Smooth muscle cell (in vitro differentiated cells): ENCODE data around the gene GABRG3. TPM values are rescaled to one million over a fixed set of nuclear protein-coding genes. Genes with fewer than 3 reads are reported as not detected.

Source experiments
- DNase-seq: peaks from one replicate; lab custom pipeline; 2025; ENCODE audit not compliant: unreplicated experiment; lab: John Stamatoyannopoulos, UW
- H2AFZ ChIP-seq: fragments of 200-600 bp; sonication (generic); 2 replicates; pipeline ENCODE4 v1.6.0; 2016; ENCODE audit warnings: antibody characterized with exemption, low read depth, mild to moderate bottlenecking
- H3F3A ChIP-seq: fragments of 200-600 bp; sonication (generic); 2 replicates; pipeline ENCODE4 v1.6.0; 2017; ENCODE audit warnings: antibody characterized with exemption, low read depth
- H3K27ac ChIP-seq: fragments of 200-600 bp; sonication (generic); 2 replicates; pipeline ENCODE4 v1.5.1; 2016; ENCODE audit warnings: low read depth, mild to moderate bottlenecking
- H3K27me3 ChIP-seq: fragments of 200-600 bp; sonication (generic); 2 replicates; pipeline ENCODE4 v1.6.1; 2016; ENCODE audit warnings: low read depth, mild to moderate bottlenecking
- H3K36me3 ChIP-seq: fragments of 200-600 bp; sonication (generic); 2 replicates; pipeline ENCODE4 v1.5.1; 2016; ENCODE audit warnings: low read depth
- H3K4me1 ChIP-seq: fragments of 200-600 bp; sonication (generic); 2 replicates; pipeline ENCODE4 v1.5.1; 2016; ENCODE audit warnings: low read depth
- H3K4me2 ChIP-seq: fragments of 200-600 bp; sonication (generic); 2 replicates; pipeline ENCODE4 v1.6.0; 2016; ENCODE audit warnings: mild to moderate bottlenecking
- H3K4me3 ChIP-seq: fragments of 200-600 bp; sonication (generic); 2 replicates; pipeline ENCODE4 v1.5.1; 2016; ENCODE audit warnings: mild to moderate bottlenecking
- H3K79me2 ChIP-seq: fragments of 200-600 bp; sonication (generic); 2 replicates; pipeline ENCODE4 v1.6.0; 2016; ENCODE audit warnings: low read depth, mild to moderate bottlenecking
- H3K9ac ChIP-seq: fragments of 200-600 bp; sonication (generic); 2 replicates; pipeline ENCODE4 v1.6.0; 2016; ENCODE audit warnings: low read depth
- H3K9me3 ChIP-seq: fragments of 200-600 bp; sonication (generic); replicated peaks from 2 replicates; pipeline ENCODE4 v1.5.1; 2016; ENCODE audit warnings: low read depth
- H4K20me1 ChIP-seq: fragments of 200-600 bp; sonication (generic); 2 replicates; pipeline ENCODE4 v1.6.0; 2016; ENCODE audit warnings: low read depth
- CTCF ChIP-seq: fragments of 200-600 bp; sonication (generic); IDR thresholded peaks from 2 replicates; pipeline ENCODE4 v1.5.1; 2017; ENCODE audit warnings: borderline replicate concordance, mild to moderate bottlenecking, antibody characterized with exemption; ENCODE audit not compliant: insufficient read depth, poor library complexity, severe bottlenecking
- WGBS: methylation state at CpG from one replicate; pipeline ENCODE4 v1.1.7; 2016; ENCODE audit warnings: low lambda C conversion rate; 5-methylcytosine and 5-hydroxymethylcytosine counted together
- polyA plus RNA-seq: library from polyadenylated mRNA; unstranded; fragments of >200 nt; fragmentation: Nextera tagmentation; extraction: Ambion mirVana; gene quantifications from 2 replicates; pipeline ENCODE4 v1.2.1, GENCODE V29; 2016
- total RNA-seq: library from RNA; depleted of rRNA; stranded (reverse); fragments of >200 nt; gene quantifications from 2 replicates; pipeline ENCODE4 v1.2.3, GENCODE V29; 2014

GABRG3 gene
- total and polyA plus RNA-seq, 2 experiments from 2014 or later, result under 0.01 TPM; not detected in 1

GRCh38 chr15:27167738-27168137 is 196.8 kb downstream of the GABRG3 start:
- DNase-seq, result no peak
- WGBS, result 97% methylated on average over 10 of the region's 10 CpGs
- H3K27ac ChIP-seq, result no peak overlapping the region
- no peaks in the 10 kb centered on the region for H3K36me3 ChIP-seq
- H3K4me1 ChIP-seq, result no peaks in the 10 kb centered on the region
- TF ChIP-seq CTCF, result no peak
- no peak overlapping the region for H3K4me2 ChIP-seq
- H3K79me2 ChIP-seq, result no peaks in the 10 kb centered on the region
- H3K9ac ChIP-seq, result no peak overlapping the region
- no peaks in the 10 kb centered on the region for H3F3A ChIP-seq
- no peak overlapping the region for H2AFZ ChIP-seq
- no peaks in the 10 kb centered on the region for H3K9me3 ChIP-seq
- no peaks in the 10 kb centered on the region for H4K20me1 ChIP-seq
- no peak overlapping the region for H3K4me3 ChIP-seq
- no peaks in the 10 kb centered on the region for H3K27me3 ChIP-seq

GRCh38 chr15:27170851-27171250 is 199.9 kb downstream of the GABRG3 start:
- Histone ChIP-seq H3K4me2 (no peak overlapping the region), H3K4me1 (no peaks in the 10 kb centered on the region), H3K9me3 (no peaks in the 10 kb centered on the region), H3K9ac (no peak overlapping the region), H3K36me3 (no peaks in the 10 kb centered on the region), H2AFZ (no peak overlapping the region), H3K4me3 (no peak overlapping the region), H3K27ac (no peak overlapping the region), H3K79me2 (no peaks in the 10 kb centered on the region), H3K27me3 (no peaks in the 10 kb centered on the region), H4K20me1 (no peaks in the 10 kb centered on the region), H3F3A (no peaks in the 10 kb centered on the region)
- DNase-seq, result no peak
- WGBS, result 91% methylated on average over 4 of the region's 4 CpGs
- no peak for TF ChIP-seq CTCF

GRCh38 chr15:27172821-27173220 is 201.8 kb downstream of the GABRG3 start:
- no peaks in the 10 kb centered on the region for H3F3A ChIP-seq
- no peak for TF ChIP-seq CTCF
- WGBS, result 91% methylated on average over 5 of the region's 5 CpGs

GRCh38 chr15:27175472-27176153 is 204.6 kb downstream of the GABRG3 start:
- Histone ChIP-seq H3K27me3 (no peaks in the 10 kb centered on the region), H3K9me3 (no peaks in the 10 kb centered on the region), H3K36me3 (no peaks in the 10 kb centered on the region), H3K79me2 (no peaks in the 10 kb centered on the region), H3K4me1 (no peaks in the 10 kb centered on the region), H3K27ac (no peak overlapping the region), H3K4me2 (no peak overlapping the region), H4K20me1 (no peaks in the 10 kb centered on the region), H3K4me3 (no peak overlapping the region), H3K9ac (no peak overlapping the region), H3F3A (no peaks in the 10 kb centered on the region), H2AFZ (no peak overlapping the region)
- no peak for TF ChIP-seq CTCF
- DNase-seq, result no peak
- WGBS, result 58% methylated on average over 2 of the region's 2 CpGs

More at GRCh38 chr15:27172821-27173220, 201.8 kb downstream of the GABRG3 start:
- Histone ChIP-seq H3K27ac (no peak overlapping the region), H3K4me2 (no peak overlapping the region), H3K9me3 (no peaks in the 10 kb centered on the region), H3K79me2 (no peaks in the 10 kb centered on the region), H3K36me3 (no peaks in the 10 kb centered on the region), H3K9ac (no peak overlapping the region), H2AFZ (no peak overlapping the region), H4K20me1 (no peaks in the 10 kb centered on the region), H3K4me1 (no peaks in the 10 kb centered on the region), H3K27me3 (no peaks in the 10 kb centered on the region), H3K4me3 (no peak overlapping the region)
- DNase-seq, result no peak
